Activated CD8-positive, alpha-beta memory T cell treated with anti-CD3 and anti-CD28 coated beads, Interleukin-2, amount 50 U/mL, for 24 hours (primary cell): Measurements from ENCODE around the gene SRSF6.
A peak's percentile ranks its signal among the peaks of the same experiment; 100 is the strongest.
"Not testable (repeated sequence)": the region's sequence is repeated elsewhere in the genome, so short reads cannot be mapped to it uniquely, and the experiment has no call there.

ENCODE experiments used
- DNase-seq: peaks from one replicate; pipeline ENCODE4 v3.0.0-alpha.2; 2020; ENCODE audit errors: extremely low read depth

Gene SRSF6

DNA sequence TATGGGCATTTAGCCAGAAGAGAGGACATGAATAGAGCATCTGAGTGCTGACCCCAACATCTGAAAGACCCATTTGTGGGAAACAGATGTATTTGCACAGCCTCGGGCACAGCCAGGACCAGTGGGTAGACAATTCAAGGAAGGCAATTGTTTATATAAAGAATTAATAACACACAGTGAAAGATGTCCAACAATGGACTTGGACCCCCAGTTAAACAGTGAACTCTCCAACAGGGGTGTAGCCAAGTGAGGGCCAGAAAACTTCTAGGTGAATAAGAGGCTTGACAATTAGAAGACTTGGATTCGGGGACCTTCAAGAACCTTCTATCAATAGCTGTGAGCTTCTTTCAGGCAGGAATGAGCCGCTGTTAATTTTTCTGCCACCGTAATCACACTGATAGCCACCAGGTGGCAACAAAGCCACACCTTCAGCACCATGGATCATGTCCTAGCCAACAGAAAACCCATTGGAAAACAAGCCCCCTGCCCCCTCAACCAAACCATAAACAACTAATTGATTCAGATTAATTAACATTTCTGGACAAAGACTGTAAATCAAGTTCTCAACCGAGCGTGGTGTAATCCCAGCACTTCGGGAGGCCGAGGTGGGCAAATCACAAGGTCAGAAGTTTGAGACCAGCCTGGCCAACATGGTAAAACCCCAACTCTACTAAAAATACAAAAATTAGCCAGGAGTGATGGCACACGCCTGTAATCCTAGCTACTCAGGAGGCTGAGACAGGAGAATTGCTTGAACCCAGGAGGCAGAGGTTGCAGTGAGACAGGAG, 8.8 kb upstream of the SRSF6 start:
- DNase-seq = peak; percentile 12

DNA sequence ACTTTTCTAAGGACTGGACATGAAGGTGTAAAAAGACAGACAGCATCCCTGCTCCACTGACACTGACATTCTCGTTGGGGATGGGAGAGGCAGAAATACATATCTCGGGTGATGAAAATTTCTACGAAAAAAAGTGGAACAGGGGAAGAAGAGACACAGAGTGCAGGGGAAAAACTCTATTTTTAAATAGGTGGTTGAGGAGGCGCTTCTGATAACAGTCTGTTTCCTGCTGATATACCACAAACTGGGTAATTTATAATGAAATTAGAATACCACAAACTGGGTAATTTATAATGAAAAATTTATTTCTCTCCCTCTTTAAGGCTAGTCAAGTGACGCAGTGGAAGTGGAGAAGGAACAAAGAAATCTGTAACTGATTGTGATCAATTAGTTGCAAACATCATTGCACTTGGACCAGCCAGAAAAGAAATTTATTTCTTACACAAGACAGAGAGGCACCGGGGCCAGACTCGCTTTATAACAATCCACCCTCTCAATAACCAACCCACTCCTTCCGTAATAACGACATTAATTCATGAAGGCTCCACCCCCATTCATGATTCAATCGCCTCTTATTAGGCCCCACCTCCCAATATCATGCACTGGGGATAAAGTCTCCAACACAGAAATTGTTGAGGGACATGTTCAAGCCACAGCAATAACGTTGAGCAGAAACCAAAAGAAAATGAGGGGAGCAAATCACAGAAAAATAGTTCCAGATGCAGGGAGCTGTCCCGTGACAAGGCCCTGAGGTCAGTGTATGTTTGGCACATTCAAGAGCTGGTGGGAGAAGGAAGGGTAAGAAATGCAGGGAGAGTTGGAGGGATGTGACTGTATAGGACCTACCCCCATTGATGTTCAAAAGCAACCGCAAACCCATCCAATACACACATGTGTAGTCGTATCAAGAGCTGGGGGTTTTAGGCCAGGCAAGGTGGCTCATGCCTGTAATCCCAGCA, 6.6 kb upstream of the SRSF6 start:
- no peak for DNase-seq

DNA sequence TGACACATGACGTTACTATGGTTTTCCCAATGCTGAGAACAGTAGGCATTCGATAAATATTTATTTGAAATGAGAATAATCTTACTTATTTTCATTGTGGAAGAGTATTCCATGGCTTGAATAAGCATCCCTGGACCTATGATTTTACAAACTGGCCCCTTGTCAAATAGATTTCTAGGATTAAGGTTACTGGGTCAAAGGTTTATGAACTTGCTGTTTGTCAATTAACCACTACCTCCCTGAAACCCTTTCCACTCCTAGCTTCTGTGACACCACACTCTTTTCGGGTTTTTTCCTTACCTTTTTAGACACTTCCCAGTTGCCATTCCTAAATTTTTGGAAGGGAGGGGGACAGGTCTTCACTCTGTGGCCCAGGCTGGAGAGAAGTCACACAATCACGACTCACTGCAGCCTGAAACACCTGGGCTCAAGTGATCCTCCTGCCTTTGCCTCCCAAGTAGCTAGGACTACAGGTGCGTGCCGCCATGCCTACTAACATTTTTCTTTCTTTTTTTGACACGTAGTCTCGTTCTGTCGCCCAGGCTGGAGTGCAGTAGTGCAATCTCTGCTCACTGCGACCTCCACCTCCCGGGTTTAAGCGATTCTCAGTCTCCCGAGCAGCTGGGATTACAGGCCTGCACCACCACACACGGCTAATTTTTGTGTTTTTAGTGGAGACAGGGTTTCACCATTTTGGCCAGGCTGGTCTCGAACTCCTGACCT, 5.1 kb upstream of the SRSF6 start:
- no peak for DNase-seq

DNA sequence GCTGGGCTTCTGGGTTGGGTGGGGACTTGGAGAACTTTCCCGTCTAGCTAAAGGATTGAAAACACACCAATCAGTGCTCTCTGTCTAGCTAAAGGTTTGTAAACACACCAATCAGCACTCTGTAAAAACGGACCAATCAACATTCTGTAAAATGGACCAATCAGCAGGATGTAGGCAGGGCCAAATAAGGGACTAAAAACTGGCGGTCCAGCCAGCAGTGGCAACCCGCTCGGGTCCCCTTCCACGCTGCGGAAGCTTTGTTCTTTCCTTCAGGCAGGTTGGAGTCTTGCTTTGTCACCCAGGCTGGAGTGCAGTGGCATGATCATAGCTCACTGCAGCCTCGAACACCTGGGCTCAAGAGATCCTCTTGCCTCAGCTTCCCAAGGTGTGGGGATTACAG, 1.4 kb upstream of the SRSF6 start:
- not testable (repeated sequence) for DNase-seq

DNA sequence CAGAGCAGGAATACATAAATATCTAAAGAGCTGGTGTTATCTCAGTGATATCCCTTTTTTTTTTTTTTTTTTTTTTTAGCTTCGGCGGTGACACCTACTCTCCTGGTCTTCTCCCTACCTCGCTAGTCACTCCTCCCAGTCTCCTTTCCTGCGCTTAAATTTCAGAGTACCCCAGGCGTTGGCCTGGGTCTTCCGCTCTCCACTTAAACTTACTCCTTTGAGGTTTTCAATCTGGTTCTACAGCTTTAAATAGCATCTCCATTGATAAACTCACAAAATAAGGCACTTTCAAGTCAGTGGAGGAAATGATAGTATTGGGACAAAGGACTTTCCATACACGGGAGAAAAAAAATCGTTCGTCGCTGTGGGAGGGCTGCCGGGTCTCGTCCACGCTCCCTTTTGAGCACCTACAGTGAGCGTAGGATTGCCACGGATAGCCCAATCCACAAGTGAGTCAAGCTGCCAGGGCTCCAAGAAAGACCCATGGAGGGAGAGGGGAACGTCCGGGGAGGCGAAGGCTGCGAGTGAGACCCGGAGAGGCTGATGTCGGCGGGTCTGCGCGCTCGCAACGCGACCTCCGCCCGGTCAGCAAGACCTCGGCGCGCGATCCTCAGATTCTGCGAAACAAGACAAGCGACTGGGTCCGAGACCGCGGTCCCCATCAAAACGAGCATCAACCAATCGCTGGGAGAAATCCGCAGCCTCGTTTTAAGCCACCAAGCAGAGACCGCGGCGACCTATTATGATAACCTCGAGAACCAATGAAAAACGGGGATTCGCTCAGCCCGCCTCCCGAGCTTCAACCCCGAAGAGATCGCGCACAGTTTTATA, 672 bp upstream of the SRSF6 start:
- DNase-seq = peak; percentile 83

DNA sequence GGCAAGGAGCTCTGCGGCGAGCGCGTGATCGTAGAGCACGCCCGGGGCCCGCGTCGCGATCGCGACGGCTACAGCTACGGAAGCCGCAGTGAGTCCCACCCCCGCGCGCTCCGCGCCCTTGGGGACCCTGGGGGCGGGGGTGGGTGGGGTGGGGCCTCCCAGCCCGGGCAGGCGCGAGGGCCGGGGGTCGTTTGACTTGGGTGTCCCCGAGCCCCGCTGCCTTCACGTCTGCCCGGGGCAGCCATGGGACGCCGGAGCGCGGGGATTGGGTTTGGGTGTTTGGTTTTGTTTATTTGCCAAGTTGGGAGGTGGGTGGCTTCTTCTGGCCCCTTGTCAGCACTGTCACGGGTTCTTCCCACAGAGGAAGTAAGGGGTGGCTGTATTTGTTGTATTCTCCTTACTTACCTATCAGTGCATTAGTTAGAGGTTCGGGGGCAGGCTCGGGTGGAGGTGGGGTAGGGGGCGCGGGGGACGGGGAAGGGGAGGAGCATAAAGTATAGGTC, 777 bp downstream of the SRSF6 start:
- no peak for DNase-seq

DNA sequence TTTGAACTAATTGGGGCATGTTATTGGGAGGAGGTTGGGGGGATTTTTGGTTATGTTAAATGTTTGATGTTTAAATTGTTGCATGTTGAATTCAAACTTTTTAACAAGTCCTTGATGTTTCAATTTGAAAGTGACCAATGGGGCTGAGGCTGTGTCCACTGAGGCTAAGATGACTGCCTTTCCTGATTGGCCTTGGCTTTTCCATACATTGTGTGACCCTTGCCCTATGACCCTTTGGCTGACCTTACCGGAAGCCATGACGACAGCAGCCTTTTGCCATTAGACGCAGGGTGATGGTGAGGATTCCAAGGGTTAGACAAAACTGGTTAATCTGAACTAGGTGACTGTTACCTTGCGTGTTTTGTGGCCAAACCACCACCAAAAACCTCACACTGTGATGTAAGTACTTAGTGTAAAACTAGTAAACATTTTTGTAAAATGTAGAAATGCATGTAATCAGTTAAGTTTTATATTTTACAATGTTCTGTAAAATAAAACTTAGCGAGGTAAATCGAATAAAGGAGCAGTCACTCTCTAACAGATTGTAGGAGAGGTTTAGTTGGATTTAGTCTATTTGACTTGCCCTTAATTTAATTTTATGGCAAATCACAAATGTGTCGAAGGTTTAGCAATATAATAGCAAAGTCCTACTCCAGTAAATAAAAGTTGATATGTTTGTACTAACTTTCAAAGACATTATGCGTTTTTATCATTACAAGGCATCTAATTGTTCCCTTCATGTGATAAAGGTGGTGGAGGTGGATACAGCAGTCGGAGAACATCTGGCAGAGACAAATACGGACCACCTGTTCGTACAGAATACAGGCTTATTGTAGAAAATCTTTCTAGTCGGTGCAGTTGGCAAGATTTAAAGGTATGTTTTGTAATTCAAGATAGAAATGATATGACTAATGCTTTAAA, 1.6 kb downstream of the SRSF6 start:
- no peak for DNase-seq

DNA sequence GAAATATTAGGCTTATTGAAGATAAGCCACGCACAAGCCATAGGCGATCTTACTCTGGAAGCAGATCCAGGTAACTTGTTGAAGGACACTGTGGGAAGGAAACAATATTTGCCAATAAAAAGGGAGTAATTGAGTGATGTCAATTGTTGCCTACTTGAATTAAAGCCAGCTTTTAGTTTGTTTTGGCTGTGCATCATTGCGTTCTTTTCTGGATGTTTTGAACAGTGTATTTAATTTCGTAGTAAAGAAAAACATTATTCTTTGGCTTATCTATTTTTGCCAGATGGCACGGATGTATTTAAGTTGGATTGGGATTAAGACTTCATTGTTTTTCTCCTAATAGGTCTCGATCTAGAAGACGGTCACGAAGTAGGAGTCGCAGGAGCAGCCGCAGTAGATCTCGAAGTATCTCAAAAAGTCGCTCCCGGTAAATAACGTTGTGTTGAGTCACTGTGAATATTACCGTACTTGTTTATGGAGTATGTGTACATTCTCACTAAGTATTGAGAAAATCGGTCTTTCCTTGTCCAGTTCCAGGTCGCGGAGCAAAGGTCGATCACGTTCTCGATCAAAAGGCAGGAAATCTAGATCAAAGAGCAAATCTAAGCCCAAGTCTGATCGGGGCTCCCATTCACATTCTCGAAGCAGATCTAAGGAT, 2.6 kb downstream of the SRSF6 start:
- DNase-seq = no peak

DNA sequence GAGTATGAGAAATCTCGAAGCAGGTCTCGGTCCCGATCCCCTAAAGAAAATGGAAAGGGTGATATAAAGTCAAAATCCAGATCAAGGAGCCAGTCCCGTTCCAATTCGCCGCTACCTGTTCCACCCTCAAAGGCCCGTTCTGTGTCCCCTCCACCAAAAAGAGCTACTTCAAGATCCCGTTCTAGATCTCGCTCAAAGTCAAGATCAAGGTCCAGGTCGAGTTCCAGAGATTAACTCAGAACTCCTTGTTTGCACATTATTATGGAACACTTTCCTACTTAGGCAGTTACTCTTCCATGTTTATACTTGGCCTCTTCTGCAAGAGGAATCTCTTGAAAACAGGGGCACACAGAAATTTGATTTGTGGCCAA, 3.1 kb downstream of the SRSF6 start:
- DNase-seq = no peak

DNA sequence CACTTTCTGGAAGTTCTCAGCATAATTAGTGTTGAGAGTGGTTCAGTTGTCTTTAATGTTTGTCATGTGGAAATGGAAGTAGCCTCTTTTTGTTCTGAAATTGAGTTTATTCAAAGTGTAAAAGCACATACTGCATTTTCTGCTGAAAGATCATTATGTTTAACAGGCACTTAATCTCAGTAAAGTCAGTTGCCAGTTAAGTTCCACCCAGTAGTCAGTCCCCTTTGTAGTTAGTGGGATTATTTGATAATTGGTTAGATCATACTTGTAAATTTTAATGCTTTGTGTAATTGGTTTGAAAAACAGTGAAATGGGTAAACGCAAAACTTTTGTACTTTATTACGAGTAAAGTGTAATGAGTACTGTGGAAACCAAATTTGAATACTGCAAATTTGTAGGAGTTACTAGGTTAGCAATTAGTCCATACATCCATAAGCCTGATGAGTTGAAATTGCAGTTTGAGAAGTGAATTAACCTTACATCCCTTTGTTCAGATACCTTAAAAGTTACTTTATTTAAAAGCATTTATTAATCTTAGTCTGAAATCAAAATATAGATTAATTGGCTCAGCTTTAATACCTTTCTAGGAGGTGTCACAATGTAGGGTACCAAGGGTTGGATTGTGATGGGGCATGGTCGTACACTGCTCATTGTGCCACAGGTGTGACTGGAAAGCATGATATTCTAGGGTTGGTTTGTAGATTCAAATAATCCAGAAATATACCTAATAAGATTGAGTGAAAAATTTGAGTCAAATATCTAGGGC, 4.4 kb downstream of the SRSF6 start:
- no peak for DNase-seq

DNA sequence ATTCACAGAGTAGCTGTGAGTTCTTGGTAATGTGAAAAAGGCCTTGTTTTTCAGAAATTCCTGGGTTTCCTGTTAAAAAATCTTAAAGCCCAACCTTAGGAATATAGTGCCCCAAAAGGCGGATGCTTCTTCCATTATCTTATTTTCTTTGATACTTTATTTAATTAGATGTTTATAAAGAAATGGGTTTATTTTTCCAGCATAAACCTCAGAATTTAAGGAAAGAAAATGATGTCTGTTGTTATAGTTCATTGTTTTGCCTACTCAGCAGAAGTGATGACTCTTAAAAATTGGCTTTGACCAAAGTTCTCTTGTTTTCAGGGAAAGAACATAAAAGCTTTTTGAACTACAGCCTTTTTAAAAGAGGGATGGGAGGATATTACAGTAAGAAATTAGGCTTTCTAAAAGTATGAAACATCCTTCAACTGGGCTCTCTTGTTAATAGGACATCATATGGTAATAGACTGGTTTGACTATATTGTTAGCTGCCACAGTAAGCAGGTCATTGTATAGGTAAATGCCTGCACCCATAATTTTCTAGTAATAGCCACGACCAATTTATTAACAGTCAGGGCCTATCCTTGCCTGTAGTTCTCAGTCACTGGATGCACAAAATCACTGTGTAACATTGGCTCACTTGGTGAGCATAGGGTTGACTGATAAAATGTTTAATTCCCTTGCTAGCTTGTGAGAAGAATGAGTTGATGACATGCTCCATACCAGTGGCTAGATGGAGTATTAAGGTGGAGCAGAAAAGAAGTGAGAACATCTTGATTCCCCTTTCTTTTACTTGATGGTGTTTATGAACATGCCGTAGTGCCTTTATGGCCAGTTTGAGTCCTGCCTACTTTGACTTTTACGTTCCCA, 5.2 kb downstream of the SRSF6 start:
- no peak for DNase-seq

DNA sequence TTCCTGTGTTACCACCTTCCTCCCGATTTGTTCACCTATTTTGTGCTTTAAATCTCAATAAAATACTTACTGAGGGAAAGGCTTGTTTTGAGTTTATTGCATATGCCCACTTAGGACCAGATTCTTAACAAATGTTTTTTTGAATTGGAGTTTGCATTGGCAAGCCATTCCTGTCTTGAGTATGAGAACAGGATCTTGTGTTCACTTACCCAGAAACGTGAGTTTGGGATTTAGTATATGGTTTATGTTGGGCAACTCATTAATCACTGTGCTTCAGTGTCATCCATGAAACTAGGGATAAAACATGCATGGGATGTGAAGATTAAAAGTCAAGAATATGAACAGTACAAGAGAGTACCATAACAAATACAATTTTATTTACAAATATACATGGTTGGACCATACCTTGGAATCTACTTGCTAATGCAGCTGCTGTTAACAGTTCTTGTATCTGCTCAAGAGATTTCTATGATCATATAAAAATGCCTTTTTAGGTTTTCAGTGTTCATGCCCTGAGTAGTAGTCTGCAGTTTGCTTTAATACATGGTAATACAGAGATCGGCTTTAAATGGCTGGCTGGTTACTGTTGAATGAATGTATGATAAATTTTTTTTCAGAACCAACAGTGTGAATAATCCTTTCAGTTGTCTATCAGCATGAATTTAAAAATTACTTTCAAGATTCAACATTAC, 6.0 kb downstream of the SRSF6 start:
- no peak for DNase-seq

DNA sequence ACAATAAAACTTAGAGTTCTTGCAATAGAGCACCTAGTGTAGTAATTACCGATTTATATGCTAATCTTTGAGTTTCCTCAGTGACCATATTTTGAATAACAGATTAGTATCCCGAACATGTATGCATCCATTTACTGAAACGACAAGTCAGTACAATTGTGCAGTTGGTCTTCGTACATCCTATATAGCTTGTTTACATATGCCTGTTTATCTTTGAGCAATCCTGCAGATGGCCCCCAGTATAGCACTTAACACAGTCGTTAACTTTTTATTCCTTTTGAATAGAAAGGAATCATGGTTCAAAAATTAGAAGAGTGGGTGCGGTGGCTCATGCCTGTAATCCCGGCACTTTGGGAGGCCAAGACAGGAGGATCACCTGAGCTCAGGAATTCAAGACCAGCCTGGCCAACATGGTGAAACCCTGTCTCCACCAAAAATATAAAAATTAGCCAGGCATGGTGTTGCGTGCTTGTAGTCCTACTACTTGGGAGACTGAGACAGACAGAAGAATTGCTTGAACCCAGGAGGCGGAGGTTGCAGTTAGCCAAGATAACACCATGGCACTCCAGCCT, 6.6 kb downstream of the SRSF6 start:
- DNase-seq = no peak

DNA sequence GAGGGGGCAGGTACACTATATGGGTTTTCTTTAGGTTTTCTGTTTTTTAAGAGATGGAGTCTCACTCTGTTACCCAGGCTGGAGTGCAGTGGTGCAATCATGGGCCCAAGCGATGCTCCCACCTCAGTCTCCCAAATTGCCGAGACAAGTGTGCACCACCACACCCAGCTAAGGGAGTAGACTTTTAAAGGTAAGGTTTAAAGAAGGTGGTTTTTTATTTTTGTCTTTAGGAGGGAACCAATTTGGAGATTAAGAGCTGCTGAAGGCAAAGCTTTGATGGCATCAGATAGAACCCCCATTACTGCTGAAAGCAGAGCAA, 7.9 kb downstream of the SRSF6 start:
- no peak for DNase-seq

DNA sequence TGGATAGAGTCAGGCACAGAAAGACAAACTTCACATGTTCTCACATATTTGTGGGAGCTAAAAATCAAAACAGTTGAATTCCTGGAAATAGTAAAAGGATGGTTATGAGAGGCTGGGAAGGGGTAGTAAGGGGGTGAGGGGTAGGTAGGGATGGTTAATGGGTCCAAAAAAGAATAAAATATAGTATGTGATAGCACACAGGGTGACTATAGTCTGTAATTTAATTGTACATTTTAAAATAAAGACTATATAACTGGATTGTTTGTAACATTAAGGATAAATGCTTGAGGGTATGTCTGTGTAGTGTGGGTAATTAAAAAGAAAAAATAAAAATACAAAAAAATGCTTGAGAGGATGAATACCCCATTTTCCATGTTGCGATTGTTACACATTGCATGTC, 9.9 kb downstream of the SRSF6 start:
- DNase-seq = no peak

DNA sequence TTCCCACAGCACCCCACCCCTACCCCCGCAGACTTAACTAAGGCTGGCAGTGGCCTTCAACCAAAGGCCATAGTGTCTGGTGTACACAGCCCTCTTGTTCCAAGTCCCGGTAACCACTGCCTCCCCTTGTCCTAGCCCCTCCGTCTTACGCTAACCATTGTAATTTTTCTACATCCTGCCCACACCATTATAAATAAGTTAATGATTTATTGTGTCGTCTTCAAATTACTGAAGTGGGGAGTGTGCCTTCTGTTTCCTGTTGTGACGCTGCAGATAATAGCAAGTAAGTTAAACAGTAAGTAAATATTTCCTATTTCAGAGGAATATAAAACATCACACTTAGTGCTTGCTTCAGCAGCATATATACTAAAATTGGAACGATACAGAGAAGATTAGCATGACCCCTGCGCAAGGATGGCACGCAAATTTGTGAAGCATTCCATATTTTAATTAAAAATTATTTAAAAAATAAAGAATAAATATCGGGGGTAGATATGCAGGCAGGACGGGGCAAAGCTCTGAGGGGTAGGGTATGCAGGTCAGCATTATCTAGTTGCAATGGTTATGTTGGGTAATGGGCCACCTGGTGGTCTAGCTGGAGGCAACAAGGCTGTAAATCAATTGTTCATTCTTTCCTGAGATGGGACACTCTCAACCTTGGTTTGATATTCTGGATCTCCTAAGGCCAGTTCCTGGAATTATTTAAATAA, 15.1 kb downstream of the SRSF6 start:
- DNase-seq = no peak

DNA sequence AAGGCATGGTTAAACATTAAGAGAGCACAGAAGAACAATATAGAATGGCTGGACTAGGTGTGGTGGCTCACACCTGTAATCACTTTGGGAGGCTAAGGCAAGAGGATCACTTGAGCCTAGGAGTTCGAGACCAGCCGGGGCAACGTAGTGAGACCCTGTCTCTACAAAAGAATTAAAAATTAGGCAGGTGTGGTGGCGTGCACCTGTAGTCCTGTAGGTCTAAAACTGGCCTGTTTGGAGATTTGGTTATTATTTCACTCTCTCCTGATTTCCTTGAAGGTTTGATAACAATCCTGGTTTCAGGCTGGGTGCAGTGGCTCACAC, 15.6 kb downstream of the SRSF6 start:
- DNase-seq = no peak
